HG03565 (cell line): Measurements from ENCODE around the gene CLC.
"Not testable (repeated sequence)": the region's sequence is repeated elsewhere in the genome, so short reads cannot be mapped to it uniquely, and the experiment has no call there.

ENCODE experiments used
- ATAC-seq: cut with Tn5 transposase; IDR thresholded peaks from one replicate; pipeline ENCODE4 v1.9.1; 2021; ENCODE audit warnings: mild to moderate bottlenecking, moderate library complexity; ENCODE audit not compliant: unreplicated experiment

Gene CLC

GRCh38 chr19:39737891-39738290 lies at the start of gene CLC:
CLC (minus strand) TSS chr19:39738029; CDS start chr19:39737952, 77 bp downstream.
- ATAC-seq: no peak

DNA sequence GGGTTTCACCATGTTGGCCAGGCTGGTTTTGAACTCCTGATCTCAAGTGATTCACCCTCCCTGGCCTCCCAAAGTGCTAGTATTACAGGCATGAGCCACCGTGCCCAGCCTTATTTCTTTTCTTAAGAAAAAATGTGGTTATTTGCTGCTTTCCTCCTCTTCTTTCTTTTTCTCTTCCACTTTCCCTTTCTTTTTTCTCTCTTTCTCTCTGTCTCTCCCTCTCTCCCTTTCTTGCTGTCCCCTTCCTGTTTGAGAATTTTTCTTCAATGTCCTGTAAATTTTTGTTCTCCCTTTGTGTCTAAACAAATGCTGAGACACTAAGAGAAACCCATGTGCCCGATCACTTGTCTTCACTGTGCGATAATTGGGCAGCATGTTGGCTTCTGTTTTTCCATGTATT lies 43.1 kb upstream of the CLC start:
- ATAC-seq: no peak

DNA sequence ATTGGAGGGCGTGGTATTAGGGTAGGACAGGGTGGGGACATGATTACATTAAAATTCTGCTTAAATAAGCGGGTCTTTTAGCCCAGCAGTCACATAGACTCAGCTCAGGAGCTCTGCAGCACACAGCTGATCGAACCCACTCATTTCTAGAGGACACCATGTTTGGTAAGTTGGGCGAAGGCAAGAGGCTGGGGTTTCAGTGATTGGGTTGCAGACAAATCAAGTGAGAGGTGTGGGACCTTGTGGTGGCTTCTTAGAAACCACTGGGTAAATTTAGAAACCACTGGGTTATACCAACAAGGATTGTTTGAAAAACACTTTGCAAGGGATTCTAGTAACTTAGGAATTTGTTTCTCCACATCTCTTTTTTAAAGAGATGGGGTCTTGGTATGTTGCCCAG lies 40.9 kb upstream of the CLC start, which contains the start of gene LEUTX:
Gene LEUTX, plus strand, starts transcription at position 92 of the 400 bp plus-strand sequence. Its CDS starts 67 bp downstream, at position 159.
- ATAC-seq: no peak

DNA sequence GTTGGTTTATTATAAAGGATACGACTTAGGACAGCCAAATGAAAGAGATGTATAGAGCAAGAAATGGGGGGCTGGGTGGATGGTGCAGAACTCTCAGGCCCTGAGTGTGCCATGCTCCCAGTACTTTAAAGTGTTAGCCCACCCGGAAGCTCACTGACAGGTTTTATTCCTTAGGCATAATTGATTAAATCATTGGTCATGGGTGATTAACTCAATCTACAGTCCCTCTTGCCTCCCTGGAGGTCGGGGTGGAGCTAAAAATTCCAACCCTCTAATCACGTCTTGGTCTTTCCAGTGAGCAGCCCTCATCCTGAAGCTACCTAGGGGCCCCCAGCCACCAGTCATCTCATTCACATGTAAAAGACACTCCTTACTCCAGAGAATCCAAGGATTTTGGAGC lies 31.0 kb upstream of the CLC start:
- ATAC-seq: no peak

DNA sequence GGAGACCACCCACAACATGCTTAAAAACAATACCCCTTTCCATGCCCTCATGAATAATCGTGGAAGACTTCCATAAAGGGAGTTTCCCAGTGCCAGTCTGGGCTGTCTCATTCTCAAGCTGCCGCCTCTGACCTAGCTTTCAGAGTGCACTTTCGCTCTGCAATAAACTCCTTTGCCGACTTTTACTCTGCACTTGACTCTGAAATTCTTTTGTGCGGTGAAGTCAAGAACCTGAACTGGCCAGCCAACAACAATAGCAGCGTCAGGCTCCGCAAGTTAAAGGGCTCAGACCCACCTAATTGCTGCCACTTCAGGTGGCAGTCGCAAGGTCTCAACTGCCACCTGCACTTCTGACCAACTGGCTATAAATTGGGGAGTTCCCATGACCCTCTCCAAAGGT lies 30.5 kb upstream of the CLC start:
- ATAC-seq: no peak

DNA sequence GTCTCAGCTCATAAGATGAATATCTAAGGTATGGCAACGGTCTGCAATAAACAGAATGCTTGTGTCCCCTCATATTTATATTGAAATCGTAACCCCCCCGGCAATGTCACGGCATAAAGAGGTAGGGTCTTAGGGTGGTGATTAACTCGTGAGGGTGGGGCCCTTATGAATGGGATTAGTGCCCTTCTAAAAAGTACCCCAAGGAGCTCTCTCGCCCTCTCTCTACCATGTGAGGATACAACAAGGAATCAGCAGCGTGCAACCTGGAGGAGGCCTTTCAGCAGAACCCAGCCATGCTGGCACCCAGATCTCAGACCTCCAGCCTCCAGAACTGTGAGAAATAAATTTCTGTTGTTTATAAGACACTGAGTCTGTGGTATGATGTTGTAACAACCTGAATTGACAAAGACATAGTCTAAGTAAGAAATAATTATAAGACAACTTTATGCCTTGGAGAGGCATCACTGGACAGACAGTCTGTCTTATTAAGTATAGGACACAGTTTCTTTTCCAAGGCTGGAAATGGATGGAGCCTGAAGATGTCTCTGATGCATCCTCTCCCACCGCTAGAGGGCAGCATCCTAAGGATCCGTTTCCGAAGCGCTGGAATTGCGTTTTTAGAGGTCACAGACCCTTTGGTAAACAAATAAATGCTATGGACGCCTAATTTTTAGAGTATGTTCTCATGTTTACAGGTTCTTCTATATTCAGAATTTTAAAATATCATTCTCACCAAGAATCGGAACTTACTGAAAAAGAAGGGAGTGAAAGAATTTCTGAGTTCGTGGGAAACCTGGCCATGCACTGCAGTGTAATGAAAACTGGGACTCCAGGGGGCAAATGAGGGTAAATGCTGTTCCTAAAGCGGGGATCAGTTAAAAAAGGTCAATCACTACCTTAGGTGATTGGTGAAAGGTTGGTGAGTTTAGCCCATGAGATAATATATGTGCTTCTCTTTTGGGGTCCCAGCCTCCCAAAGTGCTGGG lies 27.6 kb upstream of the CLC start:
- ATAC-seq: no peak

GRCh38 chr19:39761851-39762250 lies 24.0 kb upstream of the CLC start:
- ATAC-seq: not testable (repeated sequence)

DNA sequence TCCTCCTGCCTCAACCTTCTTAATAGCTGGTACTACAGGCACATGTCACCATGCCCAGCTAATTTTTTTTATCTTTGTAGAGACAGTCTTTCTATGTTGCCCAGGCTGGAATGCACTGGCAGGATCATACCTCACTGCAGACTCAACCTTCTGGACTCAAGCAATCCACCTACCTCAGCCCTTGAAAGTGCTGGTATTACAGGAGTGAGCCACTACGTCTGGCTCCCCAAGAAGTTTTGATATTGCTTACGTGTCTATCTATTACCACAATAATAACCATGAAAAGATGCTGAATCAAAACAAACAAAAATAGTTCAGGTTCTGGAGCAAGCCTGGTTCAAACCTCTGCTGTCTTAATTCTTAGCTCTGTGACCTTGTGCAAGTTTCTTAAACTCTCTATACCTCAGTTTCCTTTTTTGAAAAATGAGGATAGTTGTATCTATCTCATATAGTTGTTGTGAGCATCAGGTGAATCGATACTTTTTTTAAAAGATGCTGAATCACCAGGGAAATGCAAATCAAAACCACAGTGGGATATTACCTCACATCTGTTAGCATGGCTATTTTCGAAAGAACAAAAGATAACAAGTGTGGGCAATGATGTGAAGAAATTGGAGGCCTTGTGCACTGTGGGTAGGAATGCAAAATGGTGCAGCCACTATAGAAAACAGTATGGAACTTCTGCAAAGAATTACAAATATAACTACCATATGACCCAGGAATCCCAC lies 21.8 kb upstream of the CLC start:
- ATAC-seq: peak; percentile 60

DNA sequence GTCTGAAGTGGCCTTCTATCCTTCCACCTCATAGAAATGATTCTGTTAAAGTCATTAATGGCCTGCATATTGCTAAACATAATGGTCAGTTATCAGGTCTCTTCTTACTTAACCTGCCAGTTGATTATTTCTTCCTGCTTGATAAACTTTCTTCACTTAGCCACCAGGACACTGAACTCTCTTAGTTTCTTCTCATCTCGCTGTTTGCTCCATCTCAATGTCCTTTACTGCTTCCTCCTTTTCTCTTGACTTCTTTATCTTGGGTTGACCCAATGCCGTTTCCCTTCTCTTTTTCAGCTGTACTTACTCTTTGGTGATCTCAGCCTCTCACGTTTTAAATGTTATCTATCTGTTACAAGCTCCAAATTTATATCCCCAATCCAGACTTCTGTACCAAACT lies 17.1 kb upstream of the CLC start:
- ATAC-seq: no peak

DNA sequence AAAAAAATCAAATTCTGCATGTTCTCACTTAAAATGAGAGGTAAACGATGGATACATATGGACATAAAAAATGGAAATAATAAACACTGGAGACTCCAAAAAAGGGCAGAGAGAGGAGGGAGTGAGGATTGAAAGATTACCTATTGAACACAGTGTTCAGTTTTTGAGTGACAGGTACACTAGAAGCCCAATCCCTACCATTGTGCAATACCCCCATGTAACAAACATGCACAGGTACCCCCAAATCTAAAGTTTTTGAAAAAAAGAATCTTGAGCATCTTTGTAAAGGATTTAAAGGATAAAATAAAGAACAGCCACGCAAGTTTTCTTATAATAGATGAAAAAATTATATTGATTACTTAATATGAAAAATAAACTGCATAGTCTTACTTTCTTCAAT lies 16.7 kb upstream of the CLC start:
- no peak for ATAC-seq

GRCh38 chr19:39752795-39753194 lies 15.0 kb upstream of the CLC start:
- ATAC-seq: no peak

DNA sequence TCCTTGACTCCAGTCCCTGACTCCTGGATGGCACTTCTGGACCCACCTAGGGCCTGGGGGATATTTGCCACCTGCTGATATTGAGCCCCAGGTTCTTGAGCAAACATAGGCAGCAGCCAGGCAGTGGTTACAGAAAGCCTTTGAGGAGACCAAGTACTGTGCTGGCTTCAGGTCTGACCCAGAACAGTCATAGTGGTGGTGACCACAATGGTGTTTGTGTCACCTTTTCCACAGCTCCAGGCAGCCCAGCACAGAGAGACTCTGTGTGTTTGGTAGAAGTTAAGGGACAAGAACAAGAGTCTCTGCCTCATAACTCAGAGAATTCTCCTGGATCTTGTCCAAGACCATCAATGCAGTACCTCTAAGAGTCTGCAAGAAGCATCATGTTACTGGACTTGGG lies 14.6 kb upstream of the CLC start:
- no peak for ATAC-seq

DNA sequence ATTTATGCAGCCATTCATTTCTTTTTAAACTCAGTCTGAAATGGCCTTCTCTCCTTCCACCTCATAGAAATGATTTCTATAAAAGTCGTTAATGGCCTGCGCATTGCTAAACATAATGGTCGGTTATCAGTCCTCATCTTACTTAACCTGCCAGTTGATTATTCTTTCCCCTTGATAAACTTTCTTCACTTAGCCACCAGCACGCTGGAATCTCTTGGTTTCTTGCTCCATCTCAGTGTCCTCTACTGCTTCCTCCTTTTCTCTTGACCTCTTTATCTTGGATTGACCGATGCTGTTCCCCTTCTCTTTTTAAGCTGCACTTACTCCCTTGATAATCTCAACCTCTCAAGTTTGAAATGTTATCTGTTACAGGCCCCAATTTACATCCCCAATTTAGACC lies 12.2 kb upstream of the CLC start:
- no peak for ATAC-seq

DNA sequence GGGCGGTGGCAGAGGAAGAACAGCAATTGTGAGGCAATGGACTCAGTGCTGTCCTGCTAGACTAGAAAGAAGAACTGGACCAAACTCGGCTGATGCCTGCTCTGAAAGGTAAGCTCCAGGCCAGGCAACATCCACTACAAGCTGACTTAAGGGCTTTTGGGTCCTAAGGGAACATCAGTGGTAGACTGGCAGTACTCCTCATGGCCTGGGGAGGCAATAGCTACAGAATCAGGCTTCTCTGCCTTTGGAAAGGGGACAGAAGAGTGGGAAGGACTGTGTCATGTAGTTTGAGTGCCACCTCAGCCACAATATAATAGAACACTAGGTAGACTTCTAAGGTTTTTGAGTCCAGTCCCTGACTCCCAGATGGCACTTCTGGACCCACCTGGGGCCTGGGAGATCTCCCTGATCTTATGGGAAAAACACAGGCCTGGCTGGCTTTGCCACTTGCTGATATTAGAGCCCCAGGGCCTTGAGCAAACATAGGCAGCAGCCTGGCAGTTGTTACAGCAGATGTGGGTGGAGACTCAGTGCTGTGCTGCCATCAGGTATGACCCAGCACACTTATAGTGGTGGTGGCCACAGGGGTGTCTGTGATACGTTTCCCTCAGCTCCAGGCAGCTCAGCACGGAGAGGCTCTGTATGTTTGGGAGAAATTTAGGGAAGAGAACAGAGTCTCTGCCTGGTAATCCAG lies 9.2 kb upstream of the CLC start:
- no peak for ATAC-seq

DNA sequence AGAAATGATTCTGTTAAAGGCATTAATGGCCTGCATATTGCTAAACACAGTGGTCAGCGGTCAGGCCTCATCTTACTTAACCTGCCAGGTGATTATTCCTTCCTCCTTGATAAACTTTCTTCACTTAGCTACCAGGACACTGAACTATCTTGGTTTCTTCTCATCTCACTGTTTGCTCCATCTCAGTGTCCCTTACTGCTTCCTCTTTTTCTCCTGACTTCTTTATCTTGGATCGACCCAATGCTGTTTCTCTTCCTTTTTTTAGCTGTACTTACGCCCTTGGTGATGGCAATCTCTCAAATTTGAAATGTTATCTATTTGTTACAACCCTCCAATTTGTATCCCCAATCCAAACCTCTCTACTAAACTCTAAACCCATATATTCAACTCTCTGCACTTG lies 7.8 kb upstream of the CLC start:
- no peak for ATAC-seq

DNA sequence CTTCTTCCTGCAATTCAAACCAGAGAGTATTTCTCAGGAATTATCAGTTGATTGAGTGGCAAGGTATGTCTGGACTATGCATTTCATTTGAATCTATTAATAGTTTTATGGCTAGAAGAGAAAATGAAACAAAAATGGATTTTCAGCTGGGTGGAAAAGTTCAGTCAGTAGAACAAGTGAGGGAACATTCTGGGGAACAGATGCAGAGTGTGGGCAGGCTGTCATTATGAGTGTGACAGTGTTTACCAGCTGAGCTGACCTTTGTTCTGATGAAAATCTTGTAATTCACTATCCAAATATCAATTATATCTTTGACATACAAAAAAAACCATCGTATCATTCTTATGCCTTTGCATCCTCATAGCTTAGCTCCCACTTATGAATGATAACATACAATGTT lies 2.6 kb upstream of the CLC start:
- ATAC-seq: no peak

- ATAC-seq: no peak
These were observed 985 bp upstream of the CLC start for GRCh38 chr19:39738814-39739213.

DNA sequence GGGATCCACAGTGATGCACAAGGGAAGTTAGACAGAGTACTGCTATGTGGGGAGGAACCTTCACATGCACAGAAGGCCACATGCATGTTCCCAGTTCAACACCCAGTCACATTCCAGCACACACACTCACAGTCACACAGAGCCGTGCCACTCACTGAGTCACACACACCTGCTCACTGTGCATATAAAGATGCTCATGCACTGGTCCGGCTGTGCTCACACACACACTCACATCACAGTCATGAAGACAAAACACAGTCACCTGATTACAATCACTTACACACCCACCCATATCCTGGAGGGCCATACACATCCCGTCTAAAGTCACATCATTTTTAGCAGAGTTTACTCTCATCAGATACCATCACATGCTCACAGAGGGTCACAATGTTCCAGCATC lies 478 bp downstream of the CLC start:
- ATAC-seq: no peak

- ATAC-seq: no peak
These were observed 1.7 kb downstream of the CLC start for GRCh38 chr19:39736088-39736487.

DNA sequence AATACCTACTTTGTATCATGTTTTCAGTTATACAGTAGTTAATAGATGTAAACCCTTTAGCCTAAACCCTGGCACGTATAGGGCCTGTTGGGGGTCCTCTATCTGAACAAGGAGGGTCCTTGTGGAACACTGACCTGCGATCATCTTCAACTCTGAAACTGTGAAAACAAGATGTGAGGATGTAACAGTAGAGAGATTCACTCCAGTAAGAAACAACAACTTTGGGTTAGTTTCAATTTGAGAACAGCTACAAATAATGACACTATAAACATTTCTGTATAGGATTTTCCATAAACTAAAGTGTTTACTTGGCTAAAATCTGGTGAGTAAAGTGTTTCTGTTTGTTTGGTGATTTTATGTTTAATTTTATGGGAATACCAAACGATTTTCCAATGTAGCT lies 2.1 kb downstream of the CLC start:
- ATAC-seq: no peak

GRCh38 chr19:39733841-39734240 lies 4.0 kb downstream of the CLC start:
- ATAC-seq: no peak
